Measurements from ENCODE around the gene TENT5A.

DNA sequence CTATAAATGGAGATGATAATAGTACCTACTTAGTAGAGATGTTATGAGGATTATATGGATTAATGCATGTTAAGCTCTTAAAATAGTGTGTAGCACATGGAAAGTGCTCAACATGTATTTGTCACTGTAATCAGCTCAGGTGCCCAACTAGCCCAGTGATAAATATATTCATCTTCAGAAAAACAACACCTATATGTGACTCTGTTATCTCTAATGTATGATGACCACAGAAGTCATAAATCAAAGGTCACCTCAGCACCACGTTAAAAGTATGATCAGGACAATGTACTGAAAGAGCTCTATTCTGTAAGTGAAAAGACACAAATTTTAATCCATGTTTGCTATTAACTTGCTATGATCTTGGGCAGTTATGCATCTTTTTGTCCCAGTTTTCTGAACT is 36.8 kb upstream of the TENT5A start:
- no peak for TF ChIP-seq PATZ1 (CRISPR knock-in tag; IDR thresholded peaks at IDR 0.05; ENCODE audit: borderline replicate concordance)
- no peak for TF ChIP-seq ZNF565 (CRISPR knock-in tag; conservative IDR thresholded peaks at IDR 0.05; ENCODE audit: low read depth)
- TF ChIP-seq, protein P1, sequence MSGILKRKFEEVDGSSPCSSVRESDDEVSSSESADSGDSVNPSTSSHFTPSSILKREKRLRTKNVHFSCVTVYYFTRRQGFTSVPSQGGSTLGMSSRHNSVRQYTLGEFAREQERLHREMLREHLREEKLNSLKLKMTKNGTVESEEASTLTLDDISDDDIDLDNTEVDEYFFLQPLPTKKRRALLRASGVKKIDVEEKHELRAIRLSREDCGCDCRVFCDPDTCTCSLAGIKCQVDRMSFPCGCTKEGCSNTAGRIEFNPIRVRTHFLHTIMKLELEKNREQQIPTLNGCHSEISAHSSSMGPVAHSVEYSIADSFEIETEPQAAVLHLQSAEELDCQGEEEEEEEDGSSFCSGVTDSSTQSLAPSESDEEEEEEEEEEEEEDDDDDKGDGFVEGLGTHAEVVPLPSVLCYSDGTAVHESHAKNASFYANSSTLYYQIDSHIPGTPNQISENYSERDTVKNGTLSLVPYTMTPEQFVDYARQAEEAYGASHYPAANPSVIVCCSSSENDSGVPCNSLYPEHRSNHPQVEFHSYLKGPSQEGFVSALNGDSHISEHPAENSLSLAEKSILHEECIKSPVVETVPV (CRISPR knock-in tag; IDR thresholded peaks at IDR 0.05): no peak
